CD4-positive, alpha-beta memory T cell (primary cell): ENCODE results near the gene KRTAP9-7. TPM values are rescaled to one million over a fixed set of nuclear protein-coding genes. Genes with fewer than 3 reads are reported as not detected.
A peak's percentile ranks its signal among the peaks of the same experiment; 100 is the strongest.

Source experiments
- CTCF ChIA-PET: fragments of 350-600 bp; sonication (Branson Sonifier 250); formaldehyde crosslinking; loops from one replicate; lab custom pipeline; 2021; ENCODE audit warnings: inconsistent platforms; ENCODE audit not compliant: partially characterized antibody; lab: Charles Lee
- POLR2A ChIA-PET: fragments of 350-600 bp; sonication (Branson Sonifier 250); formaldehyde crosslinking; loops from one replicate; lab custom pipeline; 2021; ENCODE audit not compliant: partially characterized antibody; lab: Charles Lee
- DNase-seq, 5 donors: peaks; one replicate each; pipeline versions ENCODE4 v3.0.0 to v3.0.0-alpha.2; 2020 to 2022; ENCODE audit warnings: mixed read lengths in 1 of 5
- H3K27ac ChIP-seq: one replicate; pipeline ENCODE4 v1.7.0; 2013; ENCODE audit warnings: low read depth, low read length
- H3K27me3 ChIP-seq: 2 replicates; pipeline ENCODE4 v1.7.0; 2013; ENCODE audit warnings: mild to moderate bottlenecking, low read length, moderate library complexity; ENCODE audit not compliant: insufficient read depth
- H3K36me3 ChIP-seq: 2 replicates; pipeline ENCODE4 v1.7.0; 2013; ENCODE audit warnings: mild to moderate bottlenecking, low read length, moderate library complexity; ENCODE audit not compliant: insufficient read depth
- H3K4me1 ChIP-seq: 2 replicates; pipeline ENCODE4 v1.7.0; 2013; ENCODE audit warnings: mild to moderate bottlenecking, low read length, moderate library complexity; ENCODE audit not compliant: insufficient read depth
- H3K4me3 ChIP-seq, 2 donors: one replicate each; pipeline ENCODE4 v1.7.0; 2013; ENCODE audit warnings: low read length in 2 of 2, mild to moderate bottlenecking in 1 of 2
- H3K9me3 ChIP-seq, 2 donors: one replicate each; pipeline ENCODE4 v1.7.0; 2013; ENCODE audit warnings: low read length in 2 of 2, control low read depth in 1 of 2; ENCODE audit not compliant: control insufficient read depth in 1 of 2
- H3K27ac Mint-ChIP-seq, 7 donors: one replicate each; pipeline ENCODE4 v1.8.0; 2020 to 2021; ENCODE audit warnings: mixed read lengths in 7 of 7, mild to moderate bottlenecking in 6 of 7, inconsistent platforms in 3 of 7, moderate library complexity in 3 of 7
- H3K27me3 Mint-ChIP-seq, 2 donors: one replicate each; pipeline ENCODE4 v1.8.0; 2020 to 2021; ENCODE audit warnings: mixed read lengths in 2 of 2
- H3K36me3 Mint-ChIP-seq, 2 donors: one replicate each; pipeline ENCODE4 v1.8.0; 2020 to 2021; ENCODE audit warnings: mixed read lengths in 2 of 2, inconsistent platforms in 1 of 2, mild to moderate bottlenecking in 1 of 2
- H3K4me1 Mint-ChIP-seq, 4 donors: one replicate each; pipeline ENCODE4 v1.8.0; 2020 to 2021; ENCODE audit warnings: mixed read lengths in 4 of 4, mild to moderate bottlenecking in 1 of 4
- H3K4me3 Mint-ChIP-seq, 8 donors: one replicate each; pipeline ENCODE4 v1.8.0; 2020 to 2021; ENCODE audit warnings: mixed read lengths in 8 of 8, mild to moderate bottlenecking in 7 of 8, moderate library complexity in 6 of 8, inconsistent platforms in 3 of 8
- H3K9me3 Mint-ChIP-seq, 8 donors: one replicate each; pipeline ENCODE4 v1.8.0; 2020 to 2021; ENCODE audit warnings: mixed read lengths in 8 of 8, mild to moderate bottlenecking in 5 of 8, inconsistent platforms in 3 of 8, moderate library complexity in 1 of 8
- intact Hi-C: fragments of 100-400 bp; cut with micrococcal nuclease; formaldehyde crosslinking; loops from one replicate; pipeline ENCODE4 v1.15.1; 2023
- polyA plus RNA-seq, 2 donors: library from polyadenylated mRNA; unstranded; fragments of 300-500 nt; fragmentation: Illumina TruSeq; gene quantifications; one replicate each; pipeline ENCODE4 v1.2.3, GENCODE V29; 2021
- total RNA-seq, 2 experiments: library from RNA; stranded (reverse); gene quantifications; one replicate each; pipeline ENCODE4 v1.2.3, GENCODE V29; 2021

The KRTAP9-7 gene
- total and polyA plus RNA-seq, 4 experiments from 2014 or later, result not detected

DNA sequence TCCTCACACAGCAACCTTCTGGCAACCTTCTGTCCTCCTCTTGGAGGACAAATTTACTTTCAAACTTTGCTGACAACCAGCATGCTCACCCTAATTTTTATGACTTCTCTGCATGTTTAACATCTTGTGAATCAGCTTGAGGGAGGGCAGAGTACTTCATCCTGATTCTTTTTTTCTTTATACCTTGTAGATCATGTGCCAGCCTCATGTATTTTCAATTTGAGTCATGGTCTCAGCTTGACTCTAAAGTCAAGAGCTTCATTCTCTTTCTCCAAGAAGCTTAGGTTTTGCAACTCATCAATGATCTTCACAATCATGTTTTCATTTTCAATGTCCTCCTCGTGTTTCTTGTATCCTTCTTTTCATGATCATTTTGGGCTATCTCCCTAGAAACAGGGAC, 3.6 kb upstream of the KRTAP9-7 start:
- H3K27ac ChIP-seq, result no peak overlapping the region
- no peaks in the 10 kb centered on the region for H3K27me3 ChIP-seq
- Mint-ChIP-seq H3K27ac (no peak overlapping the region), H3K36me3 (no peaks in the 10 kb centered on the region), H3K4me3 (no peak overlapping the region), H3K4me1 (peaks cover 0 to 10% (median 4%) of the 10 kb centered on the region in 4 donors), H3K9me3 (peaks cover 0 to 2% (median 0%) of the 10 kb centered on the region in 8 donors), H3K27me3 (peaks cover 16% of the 10 kb centered on the region in 2 donors)
- DNase-seq, result no peak
- H3K36me3 ChIP-seq, result no peaks in the 10 kb centered on the region
- no peaks in the 10 kb centered on the region for H3K4me1 ChIP-seq
- H3K9me3 ChIP-seq, result no peaks in the 10 kb centered on the region
- no peak overlapping the region for H3K4me3 ChIP-seq
- intact Hi-C loops, result no loop called here
- ChIA-PET CTCF (interaction anchor here (3.0 kb wide), 1 partner anchor 50 kb away, joined by 10 read pairs; no protein-coding TSS in a partner anchor), POLR2A (no interaction called here)

DNA sequence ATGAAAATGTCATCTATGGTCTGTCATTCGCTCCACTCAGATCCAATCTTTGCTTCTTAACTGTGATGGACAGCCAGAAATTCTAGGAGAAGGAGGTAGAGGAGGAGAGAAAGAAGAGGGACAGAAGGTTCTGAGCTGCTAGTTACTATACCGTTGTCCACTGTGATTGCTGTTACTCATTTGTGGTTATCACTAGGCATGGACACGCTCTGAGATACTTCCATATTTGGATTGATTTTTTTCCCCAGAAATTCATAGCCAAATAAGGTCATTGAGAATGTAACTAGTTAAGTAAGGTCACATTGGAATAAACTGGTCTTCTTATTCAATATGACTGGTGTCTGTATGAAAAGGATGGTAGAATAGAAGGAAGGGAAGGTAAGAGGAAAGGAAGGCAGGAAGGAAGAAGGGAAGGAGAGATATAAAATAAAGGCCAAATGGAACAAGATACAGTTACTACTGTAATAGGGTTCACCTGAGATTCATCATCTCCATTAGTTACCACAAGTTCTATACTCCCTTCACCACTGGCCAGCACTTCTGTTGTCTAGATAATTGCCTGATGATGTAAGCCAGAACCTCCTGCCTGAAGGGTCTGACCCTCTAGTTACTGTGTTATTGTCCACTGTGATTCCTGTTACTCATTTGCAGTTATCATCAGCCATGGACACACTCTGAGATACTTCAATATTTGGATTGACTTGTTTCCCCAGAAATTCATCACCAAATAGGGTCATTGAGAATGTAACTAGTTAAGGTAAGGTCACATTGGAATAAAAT, 2.9 kb downstream of the KRTAP9-7 start:
- H3K4me3 Mint-ChIP-seq, result no peak overlapping the region
- POLR2A ChIA-PET, result no interaction called here
- Histone ChIP-seq H3K27ac (no peak overlapping the region), H3K9me3 (no peaks in the 10 kb centered on the region), H3K27me3 (no peaks in the 10 kb centered on the region), H3K4me1 (no peaks in the 10 kb centered on the region), H3K4me3 (no peak overlapping the region), H3K36me3 (no peaks in the 10 kb centered on the region)
- H3K9me3 Mint-ChIP-seq, result peaks cover 0 to 4% (median 0%) of the 10 kb centered on the region in 8 donors
- H3K36me3 Mint-ChIP-seq, result no peaks in the 10 kb centered on the region
- no peak for DNase-seq
- H3K27me3 Mint-ChIP-seq, result peaks cover 16 to 19% of the 10 kb centered on the region in 2 donors
- intact Hi-C loops, result no loop called here
- peaks cover under 1 to 2% (median 1%) of the 10 kb centered on the region in 4 donors for H3K4me1 Mint-ChIP-seq
- CTCF ChIA-PET, result no interaction called here
- peak overlapping the region in 1 of 7 donors; percentile 33 for H3K27ac Mint-ChIP-seq

DNA sequence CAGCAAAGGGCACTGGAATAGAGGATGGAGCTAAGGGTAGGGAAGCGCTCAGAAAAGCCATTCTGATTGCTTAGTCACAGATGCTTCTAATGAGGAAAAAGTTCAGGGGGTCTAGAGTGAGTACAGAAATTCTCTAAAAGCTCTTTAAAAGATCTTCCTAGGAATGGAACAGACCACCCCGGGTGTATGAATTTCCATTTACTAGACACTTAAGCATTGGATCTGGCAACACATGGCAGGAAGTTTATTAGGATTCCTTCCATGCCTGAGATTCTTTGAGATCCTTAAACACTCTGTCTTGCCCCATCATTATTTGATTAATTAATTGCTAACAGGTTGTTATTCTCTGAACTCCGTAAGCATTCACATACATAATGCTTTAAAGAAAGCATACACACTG, 8.5 kb downstream of the KRTAP9-7 start:
- peaks cover 6% of the 10 kb centered on the region for H3K4me1 ChIP-seq
- Mint-ChIP-seq H3K27ac (no peak overlapping the region), H3K4me1 (peaks cover 3 to 14% (median 10%) of the 10 kb centered on the region in 4 donors), H3K27me3 (peaks cover 0 to 4% of the 10 kb centered on the region in 2 donors), H3K9me3 (peaks cover 0 to 2% (median 0%) of the 10 kb centered on the region in 8 donors), H3K4me3 (no peak overlapping the region), H3K36me3 (no peaks in the 10 kb centered on the region)
- DNase-seq, result no peak
- no peaks in the 10 kb centered on the region for H3K36me3 ChIP-seq
- intact Hi-C loops, result no loop called here
- ChIA-PET POLR2A (interaction anchor here (0.9 kb wide), 1 partner anchor 25 kb away, joined by 3 read pairs; the partner anchor contains the start of gene KRTAP16-1), CTCF (no interaction called here)
- H3K27me3 ChIP-seq, result no peaks in the 10 kb centered on the region
- no peak overlapping the region for H3K4me3 ChIP-seq
- H3K9me3 ChIP-seq, result no peaks in the 10 kb centered on the region
- H3K27ac ChIP-seq, result no peak overlapping the region

DNA sequence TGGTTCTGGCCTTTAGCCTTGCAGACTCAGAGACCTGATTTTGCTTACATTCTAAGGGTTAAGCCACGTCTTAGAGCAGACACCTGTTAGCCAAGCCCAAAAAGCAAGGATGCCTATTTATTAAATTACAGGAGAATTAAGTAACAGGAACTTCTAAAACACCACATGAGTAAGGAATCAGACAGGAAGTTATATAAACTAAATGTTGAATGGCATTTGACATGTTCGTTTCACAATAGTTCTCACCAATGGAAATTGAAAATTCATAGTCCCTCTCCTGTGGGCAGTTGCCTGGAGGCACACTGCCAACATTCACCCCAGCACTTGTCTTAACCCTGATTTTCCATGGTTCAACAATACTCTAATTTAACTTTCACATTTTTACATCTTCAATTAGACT, 9.0 kb downstream of the KRTAP9-7 start:
- DNase-seq, result no peak
- ChIA-PET CTCF (no interaction called here), POLR2A (interaction anchor here (0.9 kb wide), 1 partner anchor 24 kb away, joined by 3 read pairs; the partner anchor contains the start of gene KRTAP16-1)
- intact Hi-C loops, result no loop called here
- H3K4me3 ChIP-seq, result no peak overlapping the region
- H3K27ac Mint-ChIP-seq, result peak overlapping the region in 1 of 7 donors; percentile 31
- peaks cover 3 to 14% (median 10%) of the 10 kb centered on the region in 4 donors for H3K4me1 Mint-ChIP-seq
- peaks cover 0 to 2% (median 0%) of the 10 kb centered on the region in 8 donors for H3K9me3 Mint-ChIP-seq
- peaks cover 6% of the 10 kb centered on the region for H3K4me1 ChIP-seq
- no peaks in the 10 kb centered on the region for H3K36me3 Mint-ChIP-seq
- no peak overlapping the region for H3K4me3 Mint-ChIP-seq
- H3K9me3 ChIP-seq, result no peaks in the 10 kb centered on the region
- H3K27me3 Mint-ChIP-seq, result peaks cover 0 to 4% of the 10 kb centered on the region in 2 donors
- no peak overlapping the region for H3K27ac ChIP-seq
- H3K27me3 ChIP-seq, result no peaks in the 10 kb centered on the region
- H3K36me3 ChIP-seq, result no peaks in the 10 kb centered on the region

DNA sequence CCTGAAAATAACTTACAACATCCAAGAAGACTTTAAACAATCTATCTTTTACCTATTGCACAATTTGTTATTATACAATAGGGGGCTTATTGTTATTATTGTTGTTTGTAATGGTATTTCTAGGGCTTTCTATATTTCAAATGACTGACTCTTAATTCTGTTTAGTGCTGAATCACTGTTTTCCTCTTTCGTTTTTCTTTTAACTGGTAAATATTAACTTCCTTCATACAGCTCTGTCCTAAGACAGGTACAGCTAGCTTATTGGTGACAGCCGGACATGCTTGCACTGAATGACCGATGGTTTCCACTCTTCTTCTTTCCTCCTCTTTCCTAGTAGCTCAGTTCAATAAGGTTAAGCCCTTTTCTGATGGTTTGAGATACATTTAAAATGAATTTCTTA, 11.6 kb downstream of the KRTAP9-7 start:
- ChIA-PET POLR2A (no interaction called here), CTCF (interaction anchor here (1.0 to 1.4 kb wide), 2 partner anchors 20 to 163 kb away, joined by 3 read pairs; partner anchors contain the start of gene KRTAP4-12)
- Mint-ChIP-seq H3K9me3 (no peaks in the 10 kb centered on the region), H3K4me3 (no peak overlapping the region), H3K27ac (peak overlapping the region in 1 of 7 donors; percentile 17), H3K4me1 (peaks cover 3 to 14% (median 10%) of the 10 kb centered on the region in 4 donors), H3K36me3 (no peaks in the 10 kb centered on the region), H3K27me3 (peaks cover 0 to 3% of the 10 kb centered on the region in 2 donors)
- intact Hi-C loops, result no loop called here
- H3K27me3 ChIP-seq, result no peaks in the 10 kb centered on the region
- H3K36me3 ChIP-seq, result no peaks in the 10 kb centered on the region
- H3K9me3 ChIP-seq, result no peaks in the 10 kb centered on the region
- no peak overlapping the region for H3K4me3 ChIP-seq
- DNase-seq, result no peak
- peaks cover 6% of the 10 kb centered on the region for H3K4me1 ChIP-seq
- H3K27ac ChIP-seq, result no peak overlapping the region

DNA sequence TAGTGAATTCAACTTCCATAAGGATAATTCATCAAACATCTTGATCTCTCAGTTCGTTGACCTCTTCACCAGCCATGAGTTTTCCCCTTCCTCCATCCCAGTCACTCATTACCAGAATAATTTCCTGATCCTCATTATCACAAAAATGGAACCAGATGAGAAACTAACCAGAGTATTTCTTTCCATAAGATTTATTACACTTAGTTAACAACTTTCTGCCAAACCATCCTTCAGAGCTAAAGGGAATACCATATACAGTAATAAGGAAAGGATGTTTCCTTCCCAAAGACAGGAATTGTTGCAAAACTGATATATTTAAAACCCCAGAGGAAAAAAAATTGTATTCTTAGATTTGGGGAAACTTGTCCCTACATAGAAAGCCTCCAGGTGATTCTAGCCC, 18.5 kb downstream of the KRTAP9-7 start:
- Mint-ChIP-seq H3K9me3 (peaks cover 0 to 3% (median 0%) of the 10 kb centered on the region in 8 donors), H3K27ac (no peak overlapping the region), H3K4me1 (no peaks in the 10 kb centered on the region), H3K36me3 (no peaks in the 10 kb centered on the region), H3K27me3 (peaks cover 0 to 6% of the 10 kb centered on the region in 2 donors), H3K4me3 (no peak overlapping the region)
- Histone ChIP-seq H3K27me3 (no peaks in the 10 kb centered on the region), H3K4me3 (no peak overlapping the region), H3K4me1 (no peaks in the 10 kb centered on the region), H3K9me3 (no peaks in the 10 kb centered on the region), H3K27ac (no peak overlapping the region), H3K36me3 (no peaks in the 10 kb centered on the region)
- intact Hi-C loops, result no loop called here
- no peak for DNase-seq
- POLR2A ChIA-PET, result no interaction called here
- CTCF ChIA-PET, result no interaction called here

DNA sequence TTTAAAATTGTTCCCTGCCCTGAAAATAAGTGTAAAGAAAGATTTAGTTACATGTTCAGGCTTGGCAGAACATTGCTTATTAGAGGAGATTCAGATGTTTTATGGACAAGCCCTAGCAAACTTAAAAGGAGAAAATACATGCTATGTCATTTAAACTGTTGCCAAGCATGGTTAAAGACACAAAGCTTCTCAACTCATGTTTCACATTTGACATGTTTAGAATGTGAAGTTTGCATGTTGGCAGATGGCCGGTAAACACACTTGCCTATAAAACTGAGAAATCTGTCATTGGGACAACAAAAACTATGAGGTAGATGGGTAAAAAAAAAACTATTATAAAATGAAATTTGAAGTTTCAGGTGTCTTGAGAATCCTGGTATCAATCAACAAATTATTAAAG, 21.3 kb downstream of the KRTAP9-7 start:
- POLR2A ChIA-PET, result no interaction called here
- Histone ChIP-seq H3K4me3 (no peak overlapping the region), H3K36me3 (no peaks in the 10 kb centered on the region), H3K9me3 (no peaks in the 10 kb centered on the region), H3K4me1 (no peaks in the 10 kb centered on the region), H3K27ac (no peak overlapping the region), H3K27me3 (no peaks in the 10 kb centered on the region)
- H3K4me3 Mint-ChIP-seq, result no peak overlapping the region
- H3K4me1 Mint-ChIP-seq, result peaks cover under 1 to 9% (median 4%) of the 10 kb centered on the region in 4 donors
- H3K36me3 Mint-ChIP-seq, result peaks cover 0 to 4% of the 10 kb centered on the region in 2 donors
- intact Hi-C loops, result no loop called here
- H3K27me3 Mint-ChIP-seq, result peaks cover 0 to 4% of the 10 kb centered on the region in 2 donors
- no peak overlapping the region for H3K27ac Mint-ChIP-seq
- peaks cover 0 to 12% (median 3%) of the 10 kb centered on the region in 8 donors for H3K9me3 Mint-ChIP-seq
- CTCF ChIA-PET, result no interaction called here
- DNase-seq, result no peak
